GM12878 (cell line): ENCODE results near the gene TGFBRAP1. TPM values are rescaled to one million over a fixed set of nuclear protein-coding genes. Genes with fewer than 3 reads are reported as not detected.

Source experiments
- BCL3 ChIP-seq: IDR thresholded peaks from 2 replicates; pipeline ENCODE4 v1.6.1; 2011; ENCODE audit warnings: borderline replicate concordance, low read depth, mild to moderate bottlenecking, moderate library complexity, low read length; ENCODE audit not compliant: insufficient read depth, poor library complexity, severe bottlenecking
- EP300 ChIP-seq, 2 experiments: fragments of 150-350 bp in 1 of 2; IDR thresholded peaks; 2 replicates each; pipeline ENCODE4 v1.6.1; 2011 to 2012; ENCODE audit warnings: low read depth in 2 of 2, low read length in 2 of 2, borderline replicate concordance in 1 of 2, improper control_type of control experiment in 1 of 2, inconsistent platforms in 1 of 2; ENCODE audit not compliant: control insufficient read depth in 1 of 2
- MAX ChIP-seq: IDR thresholded peaks from 2 replicates; pipeline ENCODE4 v1.6.1; 2012; ENCODE audit warnings: low read depth, low read length, improper control_type of control experiment
- MYC ChIP-seq: IDR thresholded peaks from 2 replicates; pipeline ENCODE4 v1.6.1; 2011; ENCODE audit warnings: mild to moderate bottlenecking, low read length, moderate library complexity, inconsistent platforms; ENCODE audit not compliant: insufficient read depth, insufficient replicate concordance, insufficient read length, severe bottlenecking
- NFYA ChIP-seq: IDR thresholded peaks from 2 replicates; pipeline ENCODE4 v1.6.1; 2011; ENCODE audit warnings: low read depth, mild to moderate bottlenecking, low read length, improper control_type of control experiment, borderline replicate concordance
- RAD21 ChIP-seq: IDR thresholded peaks from 2 replicates; pipeline ENCODE4 v1.6.1; 2011; ENCODE audit warnings: mild to moderate bottlenecking, low read depth, low read length, moderate library complexity; ENCODE audit not compliant: insufficient read depth
- ZNF592 ChIP-seq: fragments of 450-650 bp; IDR thresholded peaks from 2 replicates; pipeline ENCODE4 v1.6.1; 2017; ENCODE audit warnings: mild to moderate bottlenecking, moderate library complexity
- polyA plus RNA-seq, 11 experiments: library from polyadenylated mRNA; depleted of rRNA in 4 of 11; unstranded in 6 of 11; stranded (reverse) in 5 of 11; fragments of >200 nt; fragmentation: Nextera tagmentation in 4 of 11; fragmentation: Illumina TruSeq in 1 of 11; extraction: Ambion mirVana in 4 of 11; extraction: Trizol in 1 of 11; gene quantifications; 1 replicate in 1 of 11; 2 replicates in 10 of 11; pipeline versions ENCODE4 v1.2.1 to v1.2.3, GENCODE V29; 2011 to 2016; ENCODE audit warnings: inconsistent platforms in 2 of 11, missing spikeins in 2 of 11, low read depth in 1 of 11
- total RNA-seq, 4 experiments: library from RNA; depleted of rRNA in 3 of 4; stranded (reverse); fragments of >200 nt in 3 of 4; fragmentation: Illumina TruSeq in 1 of 4; extraction: Trizol in 1 of 4; gene quantifications; 2 replicates each; pipeline versions ENCODE4 v1.2.1 to v1.2.3, GENCODE V29; 2013 to 2021

The TGFBRAP1 gene
- total and polyA plus RNA-seq, 10 of the 15 experiments (the other 5 are each of a cell fraction or from before 2014, with no cell fraction given) = 7.9 to 37.4 (median 23.7) TPM

GRCh38 chr2:105241443-105241842 lies 88.1 kb downstream of the TGFBRAP1 start, which contains the start of gene GPR45 (continued):
- TF ChIP-seq BCL3 (no peak), ZNF592 (no peak), RAD21 (no peak), NFYA (no peak), MAX (no peak), MYC (no peak), EP300 (IDR thresholded peaks at IDR 0.05; ENCODE audit: borderline replicate concordance in 1 of 2, control insufficient read depth in 1 of 2, low read depth in 2 of 2, low read length in 2 of 2) (no peak)
